ENCODE measurements around the gene RBBP9. TPM values are rescaled to one million over a fixed set of nuclear protein-coding genes. Genes with fewer than 3 reads are reported as not detected.

Gene RBBP9
- total and polyA plus RNA-seq, 2 of the 4 experiments (the other 2 are of a cell fraction), result 4.8 to 31.4 TPM

DNA sequence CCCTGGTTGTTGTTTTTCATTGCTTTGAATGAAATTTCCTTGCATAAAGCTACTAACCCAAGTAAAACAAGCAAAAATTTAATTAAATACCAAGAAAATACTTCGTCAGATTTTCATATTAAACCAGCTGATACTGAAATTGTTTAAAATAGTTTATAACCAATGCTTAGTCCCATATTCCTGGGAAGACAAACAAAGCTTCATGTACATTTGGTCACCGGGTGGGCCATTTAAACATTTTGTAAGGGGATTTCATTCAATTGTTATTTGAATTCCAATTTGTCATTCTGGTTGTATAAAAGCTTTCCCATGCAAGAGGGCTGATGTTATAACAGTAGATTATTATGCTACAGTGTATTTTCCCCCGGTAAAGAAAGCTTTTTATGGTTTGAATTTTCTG is 578 bp upstream of the RBBP9 start:
- Histone ChIP-seq H3K36me3 (ENCODE audit: control insufficient read depth, insufficient read depth, low read length) (peaks cover 4% of the 10 kb centered on the region), H3K18ac (ENCODE audit: low read depth, low read length) (no peak overlapping the region), H3K56ac (ENCODE audit: extremely low read depth, insufficient read depth, low read length) (no peak overlapping the region; the same call in 1 of the 2 replicates), H3K4me1 (ENCODE audit: control insufficient read depth, insufficient read depth, low read length) (peaks cover 2% of the 10 kb centered on the region; the same call in 1 of the 2 replicates), H3K4ac (ENCODE audit: low read depth, low read length) (no peak overlapping the region), H2AFZ (replicated peaks; ENCODE audit: low read length, poor library complexity) (no peak overlapping the region), H3K4me3 (ENCODE audit: insufficient read depth, low read depth, low read length) (no peak overlapping the region), H3K14ac (replicated peaks; ENCODE audit: low read depth, low read length) (no peak overlapping the region), H4K5ac (ENCODE audit: low read depth, low read length) (peak overlapping the region; percentile 36), H3K27me3 (ENCODE audit: control insufficient read depth, insufficient read depth, low read length) (no peaks in the 10 kb centered on the region), H4K8ac (ENCODE audit: low read depth in 2 of 2, low read length in 2 of 2) (peak overlapping the region; percentile 77 to 98), H3K79me1 (ENCODE audit: low read depth in 1 of 2, low read length in 2 of 2) (peaks cover 11% of the 10 kb centered on the region in 2 experiments), H3K9me3 (ENCODE audit: control insufficient read depth, insufficient read depth, low read length) (no peaks in the 10 kb centered on the region), H2BK15ac (ENCODE audit: low read depth, low read length) (no peak overlapping the region), H2AK9ac (replicated peaks; ENCODE audit: low read depth, low read length, poor library complexity) (no peak overlapping the region), H3K27ac (ENCODE audit: insufficient read depth, low read length) (no peak overlapping the region), H2AK5ac (ENCODE audit: low read depth, low read length) (no peak overlapping the region), H2BK5ac (ENCODE audit: low read depth, low read length, poor library complexity, severe bottlenecking) (no peak overlapping the region), H2BK120ac (ENCODE audit: low read depth, low read length) (no peak overlapping the region), H3K4me2 (ENCODE audit: low read depth, low read length) (no peak overlapping the region), H3K23ac (ENCODE audit: low read depth, low read length) (no peak overlapping the region), H4K91ac (ENCODE audit: insufficient read depth, low read depth, low read length) (no peak overlapping the region), H3K9me1 (ENCODE audit: insufficient read depth, low read length) (no peaks in the 10 kb centered on the region), H2BK20ac (ENCODE audit: low read depth, low read length) (no peak overlapping the region), H4K20me1 (ENCODE audit: insufficient read depth, low read length) (no peaks in the 10 kb centered on the region), H3K9ac (ENCODE audit: low read depth, low read length) (no peak overlapping the region)
- no peak for ATAC-seq (ENCODE audit: low read depth)
- DNase-seq, result no peak
- ChIA-PET CTCF (interaction anchor here (0.6 to 1.3 kb wide), 3 partner anchors 9 to 1495 kb away, joined by 3 to 4 read pairs (median 3); no protein-coding TSS in a partner anchor), POLR2A (ENCODE audit: unreplicated experiment) (no interaction called here)
- intact Hi-C loops (cut with micrococcal nuclease), result no loop called here
- TF ChIP-seq RFX5 (IDR thresholded peaks at IDR 0.05; ENCODE audit: low read depth, low read length) (no peak), RCOR1 (IDR thresholded peaks at IDR 0.05; ENCODE audit: insufficient replicate concordance, low read length) (no peak), CHD1 (IDR thresholded peaks at IDR 0.05; ENCODE audit: low read depth, low read length) (no peak), CEBPB (IDR thresholded peaks at IDR 0.05; ENCODE audit: low read depth, low read length) (no peak), POLR2A (IDR thresholded peaks at IDR 0.05; ENCODE audit: low read depth, low read length) (no peak), CTCF (conservative IDR thresholded peaks at IDR 0.05; ENCODE audit: low read depth, low read length) (no peak), MAZ (IDR thresholded peaks at IDR 0.05; ENCODE audit: borderline replicate concordance, low read depth, low read length) (no peak), RAD21 (IDR thresholded peaks at IDR 0.05; ENCODE audit: low read length) (no peak), BHLHE40 (IDR thresholded peaks at IDR 0.05; ENCODE audit: low read depth, low read length) (no peak), FOS (IDR thresholded peaks at IDR 0.05; ENCODE audit: low read depth, low read length) (no peak), ELK1 (IDR thresholded peaks at IDR 0.05; ENCODE audit: borderline replicate concordance, low read depth, low read length) (no peak), MAFK (IDR thresholded peaks at IDR 0.05; ENCODE audit: low read depth, low read length) (no peak), MXI1 (IDR thresholded peaks at IDR 0.05; ENCODE audit: borderline replicate concordance, low read depth, low read length) (no peak), SMC3 (IDR thresholded peaks at IDR 0.05; ENCODE audit: low read depth, low read length) (no peak), NFE2L2 (IDR thresholded peaks at IDR 0.05; ENCODE audit: low read depth, low read length) (no peak)
- TF ChIP-seq, protein P1, sequence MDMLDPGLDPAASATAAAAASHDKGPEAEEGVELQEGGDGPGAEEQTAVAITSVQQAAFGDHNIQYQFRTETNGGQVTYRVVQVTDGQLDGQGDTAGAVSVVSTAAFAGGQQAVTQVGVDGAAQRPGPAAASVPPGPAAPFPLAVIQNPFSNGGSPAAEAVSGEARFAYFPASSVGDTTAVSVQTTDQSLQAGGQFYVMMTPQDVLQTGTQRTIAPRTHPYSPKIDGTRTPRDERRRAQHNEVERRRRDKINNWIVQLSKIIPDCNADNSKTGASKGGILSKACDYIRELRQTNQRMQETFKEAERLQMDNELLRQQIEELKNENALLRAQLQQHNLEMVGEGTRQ (IDR thresholded peaks at IDR 0.05; ENCODE audit: low read depth, low read length), result no peak
- BruUV-seq (replicated peaks), result no TSS peak
- in situ Hi-C loops (cut with MboI; ENCODE audit: low sequenced_read_pairs), result no loop called here
- dilution Hi-C loops (cut with HindIII; ENCODE audit: low sequenced_read_pairs, unreplicated experiment), result no loop called here
- no CpG with 5 or more reads among the region's 3 CpGs for WGBS, 2 experiments (ENCODE audit: extremely low coverage in 2 of 2, insufficient read length in 1 of 2)
